HG02763 (cell line): Measurements from ENCODE around the gene SEMA6B.
"Not testable (repeated sequence)": the region's sequence is repeated elsewhere in the genome, so short reads cannot be mapped to it uniquely, and the experiment has no call there.

Source experiments
- ATAC-seq: cut with Tn5 transposase; IDR thresholded peaks from one replicate; pipeline ENCODE4 v1.9.1; 2021; ENCODE audit warnings: mild to moderate bottlenecking, moderate library complexity; ENCODE audit not compliant: unreplicated experiment

The SEMA6B gene

GRCh38 chr19:4576016-4576933 lies 16.8 kb upstream of the SEMA6B start:
- no peak for ATAC-seq

- no peak for ATAC-seq
These were observed 16.0 kb upstream of the SEMA6B start for GRCh38 chr19:4575267-4576015.

- no peak for ATAC-seq
These were observed 14.2 kb upstream of the SEMA6B start for GRCh38 chr19:4573682-4574081.

- no peak for ATAC-seq
These were observed 11.9 kb upstream of the SEMA6B start for GRCh38 chr19:4571305-4571917.

GRCh38 chr19:4570916-4571304 lies 11.4 kb upstream of the SEMA6B start:
- no peak for ATAC-seq

- no peak for ATAC-seq
These were observed 10.9 kb upstream of the SEMA6B start for GRCh38 chr19:4570402-4570801.

- no peak for ATAC-seq
These were observed 9.4 kb upstream of the SEMA6B start for GRCh38 chr19:4568886-4569285.

GRCh38 chr19:4567584-4568071 lies 8.1 kb upstream of the SEMA6B start:
- ATAC-seq: no peak

GRCh38 chr19:4566402-4567051 lies 7.0 kb upstream of the SEMA6B start:
- no peak for ATAC-seq

GRCh38 chr19:4563562-4563961 lies 4.1 kb upstream of the SEMA6B start:
- ATAC-seq: not testable (repeated sequence)

GRCh38 chr19:4562085-4562484 lies 2.6 kb upstream of the SEMA6B start:
- ATAC-seq: not testable (repeated sequence)

GRCh38 chr19:4557971-4558941 lies 1.2 kb downstream of the SEMA6B start:
- ATAC-seq: no peak

- ATAC-seq: no peak
These were observed 2.1 kb downstream of the SEMA6B start for GRCh38 chr19:4557144-4557970.

- no peak for ATAC-seq
These were observed 2.8 kb downstream of the SEMA6B start for GRCh38 chr19:4556597-4557127.

GRCh38 chr19:4555657-4556561 lies 3.6 kb downstream of the SEMA6B start:
- no peak for ATAC-seq

- ATAC-seq: no peak
These were observed 4.8 kb downstream of the SEMA6B start for GRCh38 chr19:4554717-4555116.

- ATAC-seq: no peak
These were observed 5.7 kb downstream of the SEMA6B start for GRCh38 chr19:4553775-4554174.
